ENCODE results near the gene SIGLEC10. TPM values are rescaled to one million over a fixed set of nuclear protein-coding genes. Genes with fewer than 3 reads are reported as not detected.

The SIGLEC10 gene
- total RNA-seq, 1 experiment from 2014 or later = not detected

DNA sequence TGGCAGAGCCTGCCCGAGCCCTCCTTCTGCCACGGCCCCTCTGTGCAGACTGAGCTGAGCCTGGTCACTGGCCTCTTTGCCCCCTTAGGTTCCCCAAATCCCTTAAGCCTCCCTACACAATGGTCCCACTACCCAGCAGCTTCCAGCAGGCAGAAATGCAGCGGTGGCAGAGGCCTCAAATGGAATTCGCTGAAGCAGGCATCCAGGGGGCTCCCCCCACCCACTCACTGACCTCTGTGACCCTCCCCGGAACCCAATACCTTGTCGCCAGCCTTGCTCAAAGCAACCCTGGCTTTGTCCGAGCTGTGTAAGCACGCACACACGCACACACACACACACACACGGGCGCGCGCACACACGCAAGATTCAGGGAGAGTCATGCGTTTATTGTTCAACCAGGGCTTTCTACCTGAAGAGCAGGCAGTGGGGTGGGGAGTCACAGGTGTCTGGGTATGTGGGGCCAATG lies 29.5 kb downstream of the SIGLEC10 start, which contains the start of gene LIM2:
Gene LIM2 (minus strand): TSS at position 51 of the 466 bp plus-strand sequence. CDS start 531 bp downstream, outside the sequence.
- CTCF ChIA-PET = interaction anchor here (0.9 kb wide), 1 partner anchor 21 kb away, joined by 3 read pairs; no protein-coding TSS in a partner anchor
- Mint-ChIP-seq H3K36me3 (ENCODE audit: insufficient read depth, unreplicated experiment) (peaks cover 6% of the 10 kb centered on the region), H3K4me3 (ENCODE audit: low read depth, unreplicated experiment) (no peak within 1 kb of the TSS), H3K9me3 (ENCODE audit: low read depth, unreplicated experiment) (no peaks in the 10 kb centered on the region), H3K27ac (ENCODE audit: unreplicated experiment) (no peak within 1 kb of the TSS), H3K27me3 (ENCODE audit: unreplicated experiment) (peaks cover 17% of the 10 kb centered on the region), H3K4me1 (ENCODE audit: low read depth, unreplicated experiment) (no peaks in the 10 kb centered on the region)
- TF ChIP-seq, protein P1, sequence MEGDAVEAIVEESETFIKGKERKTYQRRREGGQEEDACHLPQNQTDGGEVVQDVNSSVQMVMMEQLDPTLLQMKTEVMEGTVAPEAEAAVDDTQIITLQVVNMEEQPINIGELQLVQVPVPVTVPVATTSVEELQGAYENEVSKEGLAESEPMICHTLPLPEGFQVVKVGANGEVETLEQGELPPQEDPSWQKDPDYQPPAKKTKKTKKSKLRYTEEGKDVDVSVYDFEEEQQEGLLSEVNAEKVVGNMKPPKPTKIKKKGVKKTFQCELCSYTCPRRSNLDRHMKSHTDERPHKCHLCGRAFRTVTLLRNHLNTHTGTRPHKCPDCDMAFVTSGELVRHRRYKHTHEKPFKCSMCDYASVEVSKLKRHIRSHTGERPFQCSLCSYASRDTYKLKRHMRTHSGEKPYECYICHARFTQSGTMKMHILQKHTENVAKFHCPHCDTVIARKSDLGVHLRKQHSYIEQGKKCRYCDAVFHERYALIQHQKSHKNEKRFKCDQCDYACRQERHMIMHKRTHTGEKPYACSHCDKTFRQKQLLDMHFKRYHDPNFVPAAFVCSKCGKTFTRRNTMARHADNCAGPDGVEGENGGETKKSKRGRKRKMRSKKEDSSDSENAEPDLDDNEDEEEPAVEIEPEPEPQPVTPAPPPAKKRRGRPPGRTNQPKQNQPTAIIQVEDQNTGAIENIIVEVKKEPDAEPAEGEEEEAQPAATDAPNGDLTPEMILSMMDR (IDR thresholded peaks at IDR 0.05; ENCODE audit: unreplicated experiment) = no peak
- no peak for DNase-seq
- intact Hi-C loops (cut with micrococcal nuclease; ENCODE audit: unreplicated experiment) = no loop called here
- BruUV-seq (replicated peaks) = no TSS peak

DNA sequence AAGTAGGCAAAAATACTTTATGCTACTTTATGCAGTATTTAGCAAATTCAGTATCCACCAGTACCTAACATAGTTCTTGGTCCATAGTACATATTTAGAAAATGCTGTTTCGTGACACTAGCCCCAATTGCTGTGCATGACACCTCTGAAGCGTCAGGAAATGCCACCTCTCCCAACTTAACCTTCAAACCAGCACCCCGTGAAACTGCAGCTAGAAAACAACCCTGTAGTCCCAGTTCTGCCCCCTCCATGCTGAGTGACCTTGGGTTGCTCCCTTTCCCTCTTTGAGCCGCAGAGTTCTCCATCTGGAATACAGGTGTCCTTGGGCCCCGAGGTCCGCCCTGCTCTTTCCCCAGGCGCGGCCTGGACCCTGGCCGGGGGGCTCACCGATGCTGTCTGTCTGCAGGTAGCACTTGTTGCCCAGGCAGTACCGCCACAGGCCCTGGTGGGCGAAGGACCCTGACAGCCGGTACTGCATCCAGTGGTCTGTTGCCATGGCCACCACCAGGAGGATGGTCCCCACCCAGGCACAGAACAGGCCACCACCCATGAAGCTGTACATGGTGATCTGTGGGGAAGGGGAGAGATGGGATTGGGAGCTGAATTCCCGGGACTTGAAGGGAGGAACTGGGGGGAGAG lies 30.4 kb downstream of the SIGLEC10 start:
- no peak for DNase-seq
- H3K36me3 Mint-ChIP-seq (ENCODE audit: insufficient read depth, unreplicated experiment) = peaks cover 6% of the 10 kb centered on the region
- CTCF ChIA-PET = no interaction called here
- intact Hi-C loops (cut with micrococcal nuclease; ENCODE audit: unreplicated experiment) = no loop called here
- TF ChIP-seq, protein P1 (IDR thresholded peaks at IDR 0.05; ENCODE audit: unreplicated experiment) = no peak
- no TSS peak for BruUV-seq (replicated peaks)
- no peak overlapping the region for H3K27ac Mint-ChIP-seq (ENCODE audit: unreplicated experiment)
- no peak overlapping the region for H3K4me3 Mint-ChIP-seq (ENCODE audit: low read depth, unreplicated experiment)
- H3K27me3 Mint-ChIP-seq (ENCODE audit: unreplicated experiment) = peaks cover 26% of the 10 kb centered on the region
- no peaks in the 10 kb centered on the region for H3K9me3 Mint-ChIP-seq (ENCODE audit: low read depth, unreplicated experiment)
- H3K4me1 Mint-ChIP-seq (ENCODE audit: low read depth, unreplicated experiment) = no peaks in the 10 kb centered on the region

DNA sequence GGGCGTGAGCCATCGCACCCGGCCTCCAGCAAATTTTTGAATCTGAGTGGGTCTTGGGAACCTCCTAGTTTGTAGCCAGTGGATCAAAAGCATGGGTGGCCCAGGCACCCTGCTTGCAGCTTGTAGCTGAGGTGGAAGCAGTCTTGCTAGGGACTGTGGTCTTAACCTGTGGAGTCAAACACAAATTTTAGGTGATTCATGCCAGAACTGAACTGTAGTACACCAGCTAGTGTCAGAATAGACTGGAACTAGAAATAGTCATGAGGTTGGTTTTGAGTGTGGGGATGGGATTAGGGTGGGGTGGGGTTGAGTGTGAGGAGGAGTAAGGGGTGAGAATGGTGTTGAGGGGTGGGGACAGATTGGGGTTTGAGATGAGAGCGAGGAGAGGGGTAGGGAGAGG lies 35.4 kb downstream of the SIGLEC10 start:
- H3K27me3 Mint-ChIP-seq (ENCODE audit: unreplicated experiment) = peaks cover 17% of the 10 kb centered on the region
- H3K4me1 Mint-ChIP-seq (ENCODE audit: low read depth, unreplicated experiment) = no peaks in the 10 kb centered on the region
- CTCF ChIA-PET = interaction anchor here (0.7 kb wide), 1 partner anchor 73 kb away, joined by 9 read pairs; no protein-coding TSS in a partner anchor
- no TSS peak for BruUV-seq (replicated peaks)
- no peak for DNase-seq
- no peaks in the 10 kb centered on the region for H3K9me3 Mint-ChIP-seq (ENCODE audit: low read depth, unreplicated experiment)
- intact Hi-C loops (cut with micrococcal nuclease; ENCODE audit: unreplicated experiment) = no loop called here
- TF ChIP-seq, protein P1 (IDR thresholded peaks at IDR 0.05; ENCODE audit: unreplicated experiment) = no peak
- no peaks in the 10 kb centered on the region for H3K36me3 Mint-ChIP-seq (ENCODE audit: insufficient read depth, unreplicated experiment)
- H3K27ac Mint-ChIP-seq (ENCODE audit: unreplicated experiment) = no peak overlapping the region
- H3K4me3 Mint-ChIP-seq (ENCODE audit: low read depth, unreplicated experiment) = no peak overlapping the region

DNA sequence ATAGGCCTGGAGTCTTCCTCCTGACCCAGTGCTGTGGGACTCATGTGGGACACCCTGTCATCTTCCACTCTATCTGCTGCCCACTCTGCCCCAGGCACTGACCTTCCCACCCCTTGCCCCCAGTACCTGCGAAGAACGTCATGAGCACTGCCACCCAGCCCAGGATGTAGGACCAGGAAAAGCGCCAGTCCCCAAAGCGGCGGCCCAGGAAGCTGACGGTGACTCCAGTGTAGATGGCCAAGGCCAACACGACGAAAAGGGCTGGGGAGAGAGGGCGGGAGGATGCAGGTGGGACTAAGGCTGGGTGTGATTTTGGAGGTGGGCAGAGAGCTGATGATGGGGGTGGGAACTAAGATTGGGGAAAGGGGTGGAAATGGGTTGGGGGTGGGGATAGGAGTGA lies 37.1 kb downstream of the SIGLEC10 start:
- Mint-ChIP-seq H3K27me3 (ENCODE audit: unreplicated experiment) (peaks cover 17% of the 10 kb centered on the region), H3K4me1 (ENCODE audit: low read depth, unreplicated experiment) (no peaks in the 10 kb centered on the region), H3K4me3 (ENCODE audit: low read depth, unreplicated experiment) (no peak overlapping the region), H3K36me3 (ENCODE audit: insufficient read depth, unreplicated experiment) (no peaks in the 10 kb centered on the region), H3K27ac (ENCODE audit: unreplicated experiment) (no peak overlapping the region), H3K9me3 (ENCODE audit: low read depth, unreplicated experiment) (no peaks in the 10 kb centered on the region)
- CTCF ChIA-PET = no interaction called here
- intact Hi-C loops (cut with micrococcal nuclease; ENCODE audit: unreplicated experiment) = no loop called here
- TF ChIP-seq, protein P1 (IDR thresholded peaks at IDR 0.05; ENCODE audit: unreplicated experiment) = no peak
- no TSS peak for BruUV-seq (replicated peaks)
- DNase-seq = no peak

Measured in Calu3 (cell line).